ENCODE results near the gene GALNT15.

GRCh38 chr3:16171009-16171408, 3.5 kb upstream of the GALNT15 start:
- TF ChIP-seq POLR2A (IDR thresholded peaks at IDR 0.05): no peak
- no peak for TF ChIP-seq CTCF (IDR thresholded peaks at IDR 0.05)

Measured in Peyer's patch (tissue), 4 donors.